ENCODE measurements around the gene RNF126.
"Not testable (repeated sequence)": the region's sequence is repeated elsewhere in the genome, so short reads cannot be mapped to it uniquely, and the experiment has no call there.

DNA sequence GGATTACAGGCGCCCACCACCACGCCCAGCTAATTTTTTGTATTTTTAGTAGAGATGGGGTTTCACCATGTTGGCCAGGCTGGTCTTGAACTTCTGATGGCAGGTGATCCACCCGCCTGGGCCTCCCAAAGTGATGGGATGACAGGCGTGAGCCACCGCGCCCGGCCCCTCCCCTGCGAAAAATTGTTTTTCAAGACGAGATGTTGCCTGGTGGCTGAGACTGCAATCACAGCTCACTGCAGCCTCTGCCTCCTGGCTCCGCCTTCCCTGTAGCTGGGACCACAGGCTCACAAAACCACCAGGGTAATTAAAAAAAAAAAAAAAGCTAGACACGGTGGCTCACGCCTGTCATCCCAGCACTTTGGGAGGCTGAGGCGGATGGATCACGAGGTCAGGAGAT is 36.9 kb upstream of the RNF126 start:
- TF ChIP-seq POLR2A (IDR thresholded peaks at IDR 0.05): not testable (repeated sequence)
- TF ChIP-seq, protein P1, sequence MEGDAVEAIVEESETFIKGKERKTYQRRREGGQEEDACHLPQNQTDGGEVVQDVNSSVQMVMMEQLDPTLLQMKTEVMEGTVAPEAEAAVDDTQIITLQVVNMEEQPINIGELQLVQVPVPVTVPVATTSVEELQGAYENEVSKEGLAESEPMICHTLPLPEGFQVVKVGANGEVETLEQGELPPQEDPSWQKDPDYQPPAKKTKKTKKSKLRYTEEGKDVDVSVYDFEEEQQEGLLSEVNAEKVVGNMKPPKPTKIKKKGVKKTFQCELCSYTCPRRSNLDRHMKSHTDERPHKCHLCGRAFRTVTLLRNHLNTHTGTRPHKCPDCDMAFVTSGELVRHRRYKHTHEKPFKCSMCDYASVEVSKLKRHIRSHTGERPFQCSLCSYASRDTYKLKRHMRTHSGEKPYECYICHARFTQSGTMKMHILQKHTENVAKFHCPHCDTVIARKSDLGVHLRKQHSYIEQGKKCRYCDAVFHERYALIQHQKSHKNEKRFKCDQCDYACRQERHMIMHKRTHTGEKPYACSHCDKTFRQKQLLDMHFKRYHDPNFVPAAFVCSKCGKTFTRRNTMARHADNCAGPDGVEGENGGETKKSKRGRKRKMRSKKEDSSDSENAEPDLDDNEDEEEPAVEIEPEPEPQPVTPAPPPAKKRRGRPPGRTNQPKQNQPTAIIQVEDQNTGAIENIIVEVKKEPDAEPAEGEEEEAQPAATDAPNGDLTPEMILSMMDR (IDR thresholded peaks at IDR 0.05 in 4 of 5, conservative IDR thresholded peaks at IDR 0.05 in 1 of 5): not testable (repeated sequence)
